Astrocyte (in vitro differentiated cells and primary cell): ENCODE measurements around the gene MIXL1.

ENCODE experiments used
- EZH2 ChIP-seq: IDR thresholded peaks from 2 replicates; pipeline ENCODE4 v1.6.1; 2012; ENCODE audit warnings: mild to moderate bottlenecking, low read length, inconsistent platforms; ENCODE audit not compliant: insufficient read depth
- TF ChIP-seq, protein P1 (sequence below): IDR thresholded peaks from 2 replicates; pipeline ENCODE4 v1.5.1; 2011; ENCODE audit warnings: low read depth, mild to moderate bottlenecking, inconsistent platforms, low read length, moderate library complexity; ENCODE audit not compliant: insufficient read depth

DNA sequence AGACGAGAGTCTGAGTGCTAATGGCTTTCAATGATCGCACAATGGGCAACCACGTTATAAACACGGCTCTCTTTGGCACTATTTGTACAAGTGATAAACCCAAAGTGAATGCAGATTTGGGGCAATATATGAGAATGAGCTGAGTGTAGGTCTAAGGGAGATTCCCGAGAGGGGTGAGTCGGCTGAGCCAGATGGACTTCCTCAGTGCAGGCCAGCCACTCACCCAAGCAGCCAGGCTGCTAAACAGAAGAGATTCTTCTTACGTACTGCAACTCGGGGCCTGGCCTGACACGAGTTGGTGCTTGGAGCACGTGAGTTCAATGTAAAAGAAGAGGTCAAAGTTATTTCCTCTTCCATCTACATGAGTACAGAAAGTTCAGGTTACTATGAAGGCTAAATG, 6.2 kb upstream of the MIXL1 start:
- TF ChIP-seq, protein P1, sequence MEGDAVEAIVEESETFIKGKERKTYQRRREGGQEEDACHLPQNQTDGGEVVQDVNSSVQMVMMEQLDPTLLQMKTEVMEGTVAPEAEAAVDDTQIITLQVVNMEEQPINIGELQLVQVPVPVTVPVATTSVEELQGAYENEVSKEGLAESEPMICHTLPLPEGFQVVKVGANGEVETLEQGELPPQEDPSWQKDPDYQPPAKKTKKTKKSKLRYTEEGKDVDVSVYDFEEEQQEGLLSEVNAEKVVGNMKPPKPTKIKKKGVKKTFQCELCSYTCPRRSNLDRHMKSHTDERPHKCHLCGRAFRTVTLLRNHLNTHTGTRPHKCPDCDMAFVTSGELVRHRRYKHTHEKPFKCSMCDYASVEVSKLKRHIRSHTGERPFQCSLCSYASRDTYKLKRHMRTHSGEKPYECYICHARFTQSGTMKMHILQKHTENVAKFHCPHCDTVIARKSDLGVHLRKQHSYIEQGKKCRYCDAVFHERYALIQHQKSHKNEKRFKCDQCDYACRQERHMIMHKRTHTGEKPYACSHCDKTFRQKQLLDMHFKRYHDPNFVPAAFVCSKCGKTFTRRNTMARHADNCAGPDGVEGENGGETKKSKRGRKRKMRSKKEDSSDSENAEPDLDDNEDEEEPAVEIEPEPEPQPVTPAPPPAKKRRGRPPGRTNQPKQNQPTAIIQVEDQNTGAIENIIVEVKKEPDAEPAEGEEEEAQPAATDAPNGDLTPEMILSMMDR: no peak
- no peak for TF ChIP-seq EZH2
